Measurements from ENCODE around the gene MCTP2.
"Not testable (repeated sequence)": the region's sequence is repeated elsewhere in the genome, so short reads cannot be mapped to it uniquely, and the experiment has no call there.

The MCTP2 gene

GRCh38 chr15:94455297-94455696, 223.9 kb downstream of the MCTP2 start:
- DNase-seq (ENCODE audit: low read depth), result no peak

- no peak for DNase-seq (ENCODE audit: low read depth)
Observed at GRCh38 chr15:94456226-94456625, 224.9 kb downstream of the MCTP2 start.

GRCh38 chr15:94457661-94458060, 226.3 kb downstream of the MCTP2 start:
- no peak for DNase-seq (ENCODE audit: low read depth)

- DNase-seq (ENCODE audit: low read depth), result no peak
Observed at GRCh38 chr15:94460624-94461023, 229.3 kb downstream of the MCTP2 start.

DNA sequence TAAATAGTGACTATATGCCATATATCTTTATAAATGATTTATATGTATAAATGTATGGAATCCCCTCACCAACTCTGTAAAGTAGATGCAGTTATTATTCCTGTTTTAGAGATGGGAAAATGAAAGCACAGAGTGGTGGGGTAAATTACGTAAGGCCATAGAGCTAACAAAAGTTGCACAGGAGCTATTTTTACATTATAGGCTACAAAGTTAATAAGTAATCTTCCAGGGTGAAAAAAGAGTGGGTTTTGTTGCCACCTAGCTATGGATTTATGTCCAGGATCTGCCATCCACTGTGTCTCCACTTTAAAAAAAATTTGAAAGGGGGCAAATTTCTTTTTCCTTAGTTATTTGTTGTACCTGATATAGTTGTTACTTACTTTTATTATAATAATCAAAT, 235.7 kb downstream of the MCTP2 start:
- DNase-seq (ENCODE audit: low read depth), result no peak

DNA sequence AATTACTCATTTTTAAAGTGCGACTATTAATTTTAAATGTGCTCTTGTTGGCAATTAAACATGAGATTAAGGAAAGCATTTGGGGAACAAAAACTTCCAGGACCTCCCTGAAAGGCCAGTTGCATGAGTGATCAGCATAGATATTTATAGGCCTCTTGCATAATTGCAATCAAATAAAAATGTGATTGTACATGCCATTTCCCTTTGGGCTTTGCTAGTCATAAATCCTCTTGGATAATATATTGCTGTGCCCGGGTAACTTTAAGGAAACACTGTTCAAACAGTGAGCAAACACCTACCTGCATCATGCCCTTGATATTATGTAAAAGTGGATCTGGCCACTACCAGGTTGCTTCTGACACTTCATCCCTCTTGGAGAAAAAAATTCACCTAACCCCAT, 239.1 kb downstream of the MCTP2 start:
- DNase-seq (ENCODE audit: low read depth), result no peak

- no peak for DNase-seq (ENCODE audit: low read depth)
Observed at GRCh38 chr15:94476686-94477085, 245.3 kb downstream of the MCTP2 start.

DNA sequence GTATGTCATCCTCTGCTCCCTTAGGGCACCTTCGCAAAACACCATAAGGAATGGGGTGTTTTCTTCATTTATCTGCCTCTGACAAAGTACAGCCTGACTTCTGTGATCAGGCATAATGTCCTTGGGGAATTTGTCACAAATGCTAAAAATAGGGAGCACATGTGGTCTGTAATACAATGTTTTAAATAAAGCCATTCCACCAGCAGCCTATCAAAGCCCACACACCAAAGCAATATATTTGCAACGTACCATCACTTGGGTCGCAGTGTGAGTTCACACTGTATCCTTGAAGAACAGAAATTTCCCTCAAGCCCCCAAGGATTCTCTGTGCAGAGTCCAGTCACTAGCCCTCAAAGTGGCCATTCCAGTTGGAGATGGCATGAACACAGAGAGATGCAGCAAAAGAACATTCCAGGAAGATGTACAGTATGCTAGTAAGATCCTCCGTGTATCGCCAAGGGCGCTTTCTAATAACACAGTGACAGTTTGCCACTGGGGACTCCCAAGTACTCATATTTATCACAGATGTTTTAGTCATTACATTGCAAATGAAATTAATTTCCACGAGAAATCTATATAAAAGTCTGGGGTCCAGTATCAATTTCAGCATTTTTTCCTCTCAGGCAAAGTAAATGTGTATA, 246.7 kb downstream of the MCTP2 start:
- no peak for DNase-seq (ENCODE audit: low read depth)

GRCh38 chr15:94478763-94479162, 247.4 kb downstream of the MCTP2 start:
- no peak for DNase-seq (ENCODE audit: low read depth)

- DNase-seq (ENCODE audit: low read depth), result no peak
Observed at GRCh38 chr15:94480289-94480834, 249.0 kb downstream of the MCTP2 start.

DNA sequence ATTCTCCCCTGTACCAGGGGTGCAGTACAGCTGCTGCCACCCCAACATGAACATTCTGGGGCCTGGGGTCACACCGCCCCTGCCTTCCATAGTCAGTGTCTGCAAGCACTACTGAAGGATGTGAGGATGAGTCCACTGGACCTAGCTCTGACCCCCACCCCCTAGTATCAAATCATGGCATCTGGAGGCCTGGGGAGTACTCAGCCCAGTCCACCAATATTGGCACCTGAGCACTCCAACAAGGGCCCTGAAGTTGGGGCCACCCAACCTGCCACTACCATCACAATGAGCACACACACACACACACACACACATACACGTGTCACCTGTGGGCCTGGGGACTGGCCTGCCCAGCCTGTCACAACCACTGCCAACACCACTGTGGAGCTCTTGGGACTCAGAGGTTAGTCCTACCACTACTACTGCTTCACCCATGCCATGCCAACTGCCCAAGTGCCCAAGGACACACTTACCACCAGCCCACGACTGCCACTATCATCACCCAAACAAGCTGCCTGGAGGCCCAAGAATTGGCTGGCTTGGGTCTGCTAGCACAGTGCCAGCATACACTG, 253.9 kb downstream of the MCTP2 start:
- DNase-seq (ENCODE audit: low read depth), result no peak

DNA sequence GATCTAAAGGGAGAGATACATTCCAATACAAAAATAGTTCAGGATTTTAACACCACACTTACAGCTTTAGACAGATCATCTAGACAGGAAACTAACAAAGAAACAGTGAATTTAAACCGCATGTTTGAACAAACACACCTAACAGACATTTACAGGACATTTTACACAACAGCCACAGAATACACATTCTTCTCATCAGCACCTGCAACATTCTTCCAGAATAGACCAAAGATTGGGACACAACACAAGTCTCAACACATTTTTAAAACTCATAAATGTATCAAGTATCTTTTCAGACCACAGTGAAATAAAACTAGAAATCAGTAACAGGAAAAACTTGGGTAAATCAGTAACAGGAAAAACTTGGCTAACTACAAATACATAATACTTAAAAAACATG, 256.3 kb downstream of the MCTP2 start:
- DNase-seq (ENCODE audit: low read depth), result no peak

GRCh38 chr15:94493176-94493575, 261.8 kb downstream of the MCTP2 start:
- no peak for DNase-seq (ENCODE audit: low read depth)

DNA sequence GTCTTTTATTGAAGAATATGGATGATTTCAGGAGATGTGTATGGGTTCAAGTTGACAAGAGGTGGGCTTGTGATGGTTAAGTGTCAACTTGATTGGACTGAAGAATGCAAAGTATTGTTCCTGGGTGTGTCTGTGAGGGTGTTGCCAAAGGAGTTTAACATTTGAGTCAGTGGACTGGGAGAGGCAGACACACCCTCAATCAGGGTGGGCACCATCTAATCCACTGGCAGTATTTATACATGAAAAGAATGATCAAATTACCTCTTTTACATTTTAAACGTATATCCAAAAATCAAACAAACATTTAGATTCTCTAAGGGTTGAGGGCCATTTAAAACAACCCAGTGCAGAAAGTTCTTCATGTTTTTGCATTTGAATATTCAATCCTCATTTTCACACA, 262.2 kb downstream of the MCTP2 start:
- not testable (repeated sequence) for DNase-seq (ENCODE audit: low read depth)

GRCh38 chr15:94494732-94495131, 263.4 kb downstream of the MCTP2 start:
- no peak for DNase-seq (ENCODE audit: low read depth)

DNA sequence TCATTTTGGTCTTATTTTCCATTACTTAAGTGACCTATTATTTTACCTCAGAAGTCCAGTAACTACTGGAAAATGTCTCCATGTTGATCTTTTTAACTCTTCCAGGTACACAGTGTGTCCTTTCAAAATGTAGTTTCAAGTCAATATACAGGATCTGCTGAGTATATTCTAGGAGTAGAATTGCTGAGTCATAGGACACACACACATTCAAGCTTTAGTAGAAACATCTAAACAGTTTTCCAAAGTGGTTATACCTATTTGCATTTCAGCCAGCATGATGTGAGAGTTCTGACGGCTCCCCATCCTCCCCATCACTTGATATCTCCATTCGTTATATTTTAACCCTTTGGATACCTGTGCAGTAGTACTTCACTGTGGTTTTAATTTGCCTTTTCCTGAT, 271.9 kb downstream of the MCTP2 start:
- no peak for DNase-seq (ENCODE audit: low read depth)

DNA sequence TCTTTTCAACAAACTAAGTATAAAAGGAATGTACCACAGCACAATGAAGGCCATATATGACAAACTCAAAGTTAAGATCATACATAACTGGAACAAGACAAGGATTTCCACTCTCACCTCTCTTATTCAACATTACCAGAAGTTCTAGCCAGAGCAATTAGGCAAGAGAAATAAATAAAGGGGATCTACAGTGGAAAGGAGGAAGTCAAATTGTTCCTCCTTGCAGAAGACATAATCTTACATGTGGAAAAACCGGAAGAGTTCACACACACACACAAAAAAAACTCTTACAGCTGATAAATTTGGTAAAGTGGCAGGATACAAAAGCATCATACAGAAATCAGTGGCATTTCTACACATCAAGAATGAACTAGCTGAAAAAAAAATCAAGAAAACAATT, 277.9 kb downstream of the MCTP2 start:
- no peak for DNase-seq (ENCODE audit: low read depth)

DNA sequence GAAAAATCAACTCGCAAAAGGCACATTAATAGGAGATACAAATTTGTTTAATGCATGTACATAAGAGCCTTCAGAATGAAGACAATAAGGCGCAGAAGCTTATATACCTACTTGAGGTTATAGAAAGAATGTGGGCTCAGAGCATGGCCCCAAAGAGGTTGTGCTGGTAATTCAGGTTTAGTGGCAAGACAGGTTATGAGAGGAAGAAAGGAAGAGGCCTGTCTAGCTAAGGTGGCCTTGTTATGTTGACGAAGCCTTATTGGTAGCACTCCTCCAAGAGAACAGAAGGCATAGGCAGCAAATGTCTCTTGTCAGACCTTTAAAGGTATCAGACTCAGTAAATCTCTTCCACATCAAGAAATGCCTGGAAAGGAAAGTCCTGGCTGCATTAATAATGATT, 290.8 kb downstream of the MCTP2 start:
- DNase-seq (ENCODE audit: low read depth), result no peak

- DNase-seq (ENCODE audit: low read depth), result no peak
Observed at GRCh38 chr15:94523873-94524272, 292.5 kb downstream of the MCTP2 start.

GRCh38 chr15:94524565-94524964, 293.2 kb downstream of the MCTP2 start:
- no peak for DNase-seq (ENCODE audit: low read depth)

GRCh38 chr15:94526071-94526689, 294.8 kb downstream of the MCTP2 start:
- DNase-seq (ENCODE audit: low read depth), result no peak

DNA sequence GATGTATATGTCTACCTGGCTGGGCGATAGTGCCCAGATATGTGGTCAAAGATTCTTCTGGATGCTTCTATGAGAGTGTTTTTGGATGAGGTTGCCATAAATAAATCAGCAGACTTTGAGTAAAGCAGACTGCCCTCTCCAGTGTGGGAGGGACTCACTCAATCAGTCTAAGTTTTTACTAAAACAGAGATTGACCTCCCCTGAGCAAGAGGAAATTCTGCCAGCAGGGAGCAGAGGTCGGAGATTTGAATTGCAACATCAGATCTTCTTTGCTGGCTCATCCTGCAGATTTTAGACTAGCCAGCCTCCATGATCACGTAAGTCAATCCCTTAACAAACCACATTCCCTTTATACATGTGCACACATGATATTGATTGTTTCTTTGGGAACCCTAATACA, 300.9 kb downstream of the MCTP2 start:
- no peak for DNase-seq (ENCODE audit: low read depth)

All from GM04503 (cell line).